Brain microvascular endothelial cell (primary cell): Measurements from ENCODE around the gene RANBP3.

ENCODE experiments used
- DNase-seq: peaks from one replicate; pipeline ENCODE4 v3.0.0-alpha.2; 2020
- H3K27ac ChIP-seq: fragments of 250-450 bp; sonication (Bioruptor Pico); 2 replicates; pipeline ENCODE4 v1.5.1; 2020; ENCODE audit warnings: mild to moderate bottlenecking, moderate library complexity
- H3K27me3 ChIP-seq: fragments of 250-450 bp; sonication (Bioruptor Pico); replicated peaks from 2 replicates; pipeline ENCODE4 v1.5.1; 2020; ENCODE audit warnings: mild to moderate bottlenecking
- H3K36me3 ChIP-seq: fragments of 250-450 bp; sonication (Bioruptor Pico); replicated peaks from 2 replicates; pipeline ENCODE4 v1.5.1; 2020; ENCODE audit warnings: mild to moderate bottlenecking
- H3K4me3 ChIP-seq: 2 replicates; pipeline ENCODE4 v1.5.1; 2011; ENCODE audit warnings: low read depth, mild to moderate bottlenecking, control low read depth, low read length, moderate library complexity
- in situ Hi-C: cut with HindIII; loops from 2 replicates; pipeline ENCODE4 v1.10.0; 2017; ENCODE audit warnings: low sequenced_read_pairs, low pct_ligation_motif_present
- TF ChIP-seq, protein P1 (sequence below): IDR thresholded peaks from 2 replicates; pipeline ENCODE4 v1.5.1; 2011; ENCODE audit warnings: low read depth, mild to moderate bottlenecking, moderate library complexity, low read length, control low read depth, inconsistent platforms; ENCODE audit errors: missing control alignments

RANBP3 gene

DNA sequence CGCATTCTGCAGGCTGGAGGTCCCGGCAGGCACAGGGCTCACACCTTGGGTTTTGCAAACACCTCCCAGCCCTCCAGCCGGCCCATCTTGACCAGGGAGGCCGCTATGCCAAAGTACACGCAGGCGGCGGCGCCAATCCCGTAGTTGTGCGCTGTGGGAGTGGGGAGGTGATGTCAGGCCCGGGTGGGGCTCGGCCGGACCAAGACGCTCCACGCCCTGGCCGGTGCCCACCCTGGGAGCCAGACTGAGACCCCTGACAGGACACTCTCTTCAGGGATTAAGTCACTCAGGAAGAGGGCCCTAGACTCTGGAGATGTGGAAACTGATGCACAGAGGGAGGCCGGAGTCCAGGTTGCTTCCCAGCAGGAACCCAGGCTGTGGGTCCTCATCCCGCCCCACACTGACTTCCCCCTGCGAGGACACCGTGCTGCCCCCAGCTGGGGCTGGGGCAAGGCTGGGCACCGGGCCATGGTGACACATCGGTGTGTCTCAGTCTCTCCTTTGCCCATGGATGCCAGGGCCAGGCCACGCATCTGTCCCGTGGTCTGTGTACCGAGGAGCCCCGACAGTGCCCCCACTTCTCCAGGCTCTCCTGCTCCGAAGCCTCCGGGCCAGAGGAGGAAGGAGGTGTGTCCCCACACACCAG, 83.1 kb downstream of the RANBP3 start:
- in situ Hi-C loops = no loop called here
- no peak overlapping the region for H3K27ac ChIP-seq
- H3K27me3 ChIP-seq = no peaks in the 10 kb centered on the region
- H3K36me3 ChIP-seq = peaks cover 16% of the 10 kb centered on the region
- H3K4me3 ChIP-seq = no peak overlapping the region
- no peak for DNase-seq
- TF ChIP-seq, protein P1, sequence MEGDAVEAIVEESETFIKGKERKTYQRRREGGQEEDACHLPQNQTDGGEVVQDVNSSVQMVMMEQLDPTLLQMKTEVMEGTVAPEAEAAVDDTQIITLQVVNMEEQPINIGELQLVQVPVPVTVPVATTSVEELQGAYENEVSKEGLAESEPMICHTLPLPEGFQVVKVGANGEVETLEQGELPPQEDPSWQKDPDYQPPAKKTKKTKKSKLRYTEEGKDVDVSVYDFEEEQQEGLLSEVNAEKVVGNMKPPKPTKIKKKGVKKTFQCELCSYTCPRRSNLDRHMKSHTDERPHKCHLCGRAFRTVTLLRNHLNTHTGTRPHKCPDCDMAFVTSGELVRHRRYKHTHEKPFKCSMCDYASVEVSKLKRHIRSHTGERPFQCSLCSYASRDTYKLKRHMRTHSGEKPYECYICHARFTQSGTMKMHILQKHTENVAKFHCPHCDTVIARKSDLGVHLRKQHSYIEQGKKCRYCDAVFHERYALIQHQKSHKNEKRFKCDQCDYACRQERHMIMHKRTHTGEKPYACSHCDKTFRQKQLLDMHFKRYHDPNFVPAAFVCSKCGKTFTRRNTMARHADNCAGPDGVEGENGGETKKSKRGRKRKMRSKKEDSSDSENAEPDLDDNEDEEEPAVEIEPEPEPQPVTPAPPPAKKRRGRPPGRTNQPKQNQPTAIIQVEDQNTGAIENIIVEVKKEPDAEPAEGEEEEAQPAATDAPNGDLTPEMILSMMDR = no peak

DNA sequence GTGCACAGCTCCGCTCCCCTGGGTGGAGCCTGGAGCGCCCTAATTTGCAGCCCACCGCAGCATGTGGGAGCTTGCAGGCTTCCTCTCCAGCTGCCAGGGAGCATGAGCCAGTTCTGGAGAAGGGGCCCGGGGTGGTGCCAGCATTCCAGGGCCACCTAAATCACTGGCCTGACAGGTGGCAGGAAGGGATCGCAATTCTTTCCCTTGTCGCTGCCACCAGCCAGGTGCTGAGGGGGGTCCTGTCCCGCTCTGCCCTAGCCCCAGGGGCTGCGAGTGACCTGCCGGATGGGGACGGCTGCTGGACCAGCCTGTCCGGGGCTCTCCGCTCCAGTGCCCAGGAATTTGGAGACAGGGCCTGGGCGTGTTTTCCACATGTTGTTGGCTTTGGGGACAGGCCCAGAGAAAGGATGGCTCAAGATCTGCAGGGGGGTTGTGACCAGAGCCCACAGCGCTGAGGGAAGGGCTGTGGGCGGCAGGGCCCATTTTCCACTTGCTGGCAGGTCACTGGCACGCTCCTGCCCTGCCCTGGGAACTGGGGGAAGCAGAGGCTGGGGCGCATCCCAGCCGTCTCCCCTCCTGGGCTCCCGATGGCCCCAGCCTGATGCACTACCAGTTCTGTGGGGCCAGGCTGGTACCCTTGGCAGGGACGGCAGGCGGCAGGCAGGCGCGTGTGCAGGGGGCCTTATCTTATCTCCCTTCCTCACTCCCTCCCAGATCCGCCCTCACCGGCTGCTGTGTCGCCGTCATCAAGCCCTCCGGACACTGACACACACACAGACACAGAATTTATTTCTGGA, 83.8 kb downstream of the RANBP3 start:
- no peak for DNase-seq
- Histone ChIP-seq H3K27me3 (no peaks in the 10 kb centered on the region), H3K27ac (no peak overlapping the region), H3K36me3 (peaks cover 16% of the 10 kb centered on the region), H3K4me3 (no peak overlapping the region)
- TF ChIP-seq, protein P1 = no peak
- in situ Hi-C loops = no loop called here

DNA sequence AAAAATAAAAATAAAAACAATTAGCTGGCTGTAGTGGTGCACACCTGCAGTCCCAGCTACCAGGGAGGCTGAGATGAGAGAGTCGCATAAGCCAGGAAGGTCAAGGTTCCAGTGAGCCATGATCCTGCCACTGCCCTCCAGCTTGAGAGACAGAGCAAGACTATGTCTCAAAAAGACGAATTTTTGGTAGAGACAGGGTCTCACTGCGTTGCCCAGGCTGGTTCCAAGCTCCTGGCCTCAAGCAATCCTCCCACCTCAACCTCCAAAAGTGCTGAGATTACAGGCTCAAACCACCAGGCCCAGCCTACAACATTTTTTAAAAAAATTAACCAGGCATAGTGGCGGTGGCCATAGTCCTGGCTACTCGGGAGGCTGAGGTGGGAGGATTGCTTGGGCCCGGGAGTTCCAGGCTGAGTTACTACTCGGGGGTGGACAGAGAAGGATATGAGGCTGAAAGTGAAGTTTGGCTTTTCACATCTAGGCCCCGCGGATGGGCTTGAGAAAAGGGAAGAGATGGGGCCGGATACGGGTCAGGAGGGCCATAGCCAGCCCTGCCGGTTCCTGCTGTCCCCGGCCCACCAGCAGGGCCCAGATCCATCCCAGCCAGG, 84.5 kb downstream of the RANBP3 start:
- peaks cover 16% of the 10 kb centered on the region for H3K36me3 ChIP-seq

DNA sequence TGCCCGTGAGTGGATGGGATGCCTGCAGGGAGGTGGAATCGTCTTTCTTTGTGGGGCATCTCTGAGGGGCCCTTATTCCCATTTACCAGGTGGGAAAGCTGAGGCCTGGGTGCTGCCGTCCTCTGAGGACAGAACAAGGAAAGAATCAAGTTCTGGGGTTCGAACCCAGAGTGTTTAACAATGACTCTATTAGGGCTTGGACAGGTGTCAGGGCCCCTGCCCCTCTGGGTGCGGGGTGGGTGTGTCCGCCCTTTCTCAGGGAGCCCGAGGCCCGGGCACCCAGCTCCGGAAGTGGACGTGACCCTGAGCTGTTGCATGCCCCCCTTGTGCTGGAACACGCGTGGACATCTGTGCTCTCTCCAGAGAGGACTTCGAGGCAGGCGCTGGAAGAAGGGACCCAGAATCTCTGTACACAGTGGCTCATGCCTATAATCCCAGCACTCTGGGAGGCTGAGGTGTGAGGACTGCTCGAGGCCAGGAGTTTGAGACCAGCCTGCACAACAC, 85.1 kb downstream of the RANBP3 start:
- no peaks in the 10 kb centered on the region for H3K27me3 ChIP-seq
- in situ Hi-C loops = no loop called here
- peaks cover 16% of the 10 kb centered on the region for H3K36me3 ChIP-seq
- H3K27ac ChIP-seq = no peak overlapping the region
- no peak overlapping the region for H3K4me3 ChIP-seq
- no peak for DNase-seq
- TF ChIP-seq, protein P1 = no peak

More for the DNA sequence above, 84.5 kb downstream of the RANBP3 start:
- H3K4me3 ChIP-seq = no peak overlapping the region
- TF ChIP-seq, protein P1 = no peak
- no peak for DNase-seq
- H3K27ac ChIP-seq = no peak overlapping the region
- no peaks in the 10 kb centered on the region for H3K27me3 ChIP-seq
- in situ Hi-C loops = no loop called here

DNA sequence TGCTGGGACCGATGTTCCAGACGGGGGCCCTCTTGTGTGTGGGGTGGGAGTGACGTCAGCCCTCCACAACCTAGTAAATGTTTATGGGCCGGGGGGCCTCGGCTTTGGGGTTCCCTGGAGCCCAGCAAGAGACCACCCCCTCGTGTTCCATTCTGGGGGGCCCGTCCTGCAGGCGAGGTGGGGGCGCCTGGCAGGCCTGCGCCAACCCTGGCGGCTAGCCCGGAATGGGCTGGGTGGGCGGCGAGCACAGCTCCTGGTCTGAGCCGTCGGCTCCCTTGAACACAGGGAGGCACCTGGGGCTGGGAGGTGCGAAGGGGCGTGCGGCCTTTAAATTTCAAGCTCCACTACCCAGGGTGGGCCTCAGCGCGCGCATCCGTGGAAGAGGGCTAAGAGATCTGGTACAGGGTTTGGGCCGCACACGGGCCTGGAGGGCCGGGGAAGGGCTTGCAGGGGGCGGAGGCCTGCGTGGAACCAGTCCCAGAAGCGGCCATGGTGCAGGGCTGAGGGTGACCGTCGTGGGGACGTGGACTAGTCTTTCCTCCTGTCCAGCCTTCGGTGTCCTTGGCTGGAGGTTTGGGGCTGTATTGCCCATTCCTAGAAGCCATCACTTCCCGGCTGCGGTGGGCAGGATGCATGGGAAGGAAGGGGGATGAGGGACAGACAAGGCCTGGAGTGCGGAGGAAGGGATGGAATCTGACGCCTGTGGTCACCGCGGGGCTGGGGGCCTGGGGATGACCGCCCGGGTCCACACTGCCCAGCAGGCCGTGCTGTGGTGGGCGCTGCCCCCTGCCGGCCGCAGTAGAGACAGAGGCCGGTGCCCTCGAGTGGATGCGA, 85.8 kb downstream of the RANBP3 start:
- in situ Hi-C loops = no loop called here

More for the DNA sequence above, 85.8 kb downstream of the RANBP3 start:
- no peaks in the 10 kb centered on the region for H3K27me3 ChIP-seq
- peaks cover 16% of the 10 kb centered on the region for H3K36me3 ChIP-seq
- TF ChIP-seq, protein P1 = peak; percentile 85
- no peak overlapping the region for H3K4me3 ChIP-seq
- H3K27ac ChIP-seq = no peak overlapping the region
- peak; percentile 18 for DNase-seq
